Epithelial cell of esophagus (primary cell): ENCODE results near the gene SMC3.

ENCODE experiments used
- DNase-seq: peaks from one replicate; pipeline ENCODE4 v3.0.0; 2010; ENCODE audit warnings: low read depth
- H3K4me3 ChIP-seq: 2 replicates; pipeline ENCODE4 v1.5.1; 2011; ENCODE audit warnings: mild to moderate bottlenecking, low read length, control low read depth
- TF ChIP-seq, protein P1 (sequence below): IDR thresholded peaks from 2 replicates; pipeline ENCODE4 v1.5.1; 2011; ENCODE audit warnings: low read depth, mild to moderate bottlenecking, low read length, control low read depth, inconsistent platforms; ENCODE audit not compliant: insufficient read depth; ENCODE audit errors: missing control alignments

SMC3 gene

DNA sequence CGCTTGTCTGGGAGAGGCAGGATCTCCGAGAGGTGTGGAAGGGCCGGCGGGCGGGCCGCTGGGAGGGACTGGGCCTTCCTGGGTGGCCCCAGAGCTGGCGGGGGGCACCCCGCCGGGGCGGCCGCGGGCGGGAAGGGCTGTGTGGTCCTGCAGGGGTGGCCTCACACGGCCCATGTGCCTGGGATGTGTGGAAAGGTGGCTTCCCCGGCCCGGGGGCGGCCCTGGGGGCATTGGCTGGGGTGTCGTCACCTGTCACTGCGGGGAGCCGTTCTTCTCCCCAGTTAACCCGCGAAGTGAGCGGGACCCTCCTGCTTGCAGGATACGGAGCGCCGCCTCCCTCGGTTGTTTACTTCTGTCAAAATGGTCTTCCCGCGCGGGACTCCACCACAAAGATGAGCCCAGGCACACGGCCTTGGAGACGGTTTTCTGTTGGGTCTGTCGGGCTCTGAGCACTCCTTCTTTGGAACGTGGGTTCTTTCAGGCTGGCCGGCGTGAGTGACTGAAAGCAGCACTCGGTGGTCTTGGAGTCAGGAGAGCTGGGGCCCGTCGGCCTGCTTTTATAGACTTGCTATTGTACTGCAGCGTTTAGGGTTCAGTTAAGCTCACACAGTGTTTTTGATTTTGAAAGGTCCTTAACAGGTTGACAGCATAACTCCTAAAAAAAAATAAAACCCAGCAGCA lies 700 bp downstream of the SMC3 start:
- TF ChIP-seq, protein P1, sequence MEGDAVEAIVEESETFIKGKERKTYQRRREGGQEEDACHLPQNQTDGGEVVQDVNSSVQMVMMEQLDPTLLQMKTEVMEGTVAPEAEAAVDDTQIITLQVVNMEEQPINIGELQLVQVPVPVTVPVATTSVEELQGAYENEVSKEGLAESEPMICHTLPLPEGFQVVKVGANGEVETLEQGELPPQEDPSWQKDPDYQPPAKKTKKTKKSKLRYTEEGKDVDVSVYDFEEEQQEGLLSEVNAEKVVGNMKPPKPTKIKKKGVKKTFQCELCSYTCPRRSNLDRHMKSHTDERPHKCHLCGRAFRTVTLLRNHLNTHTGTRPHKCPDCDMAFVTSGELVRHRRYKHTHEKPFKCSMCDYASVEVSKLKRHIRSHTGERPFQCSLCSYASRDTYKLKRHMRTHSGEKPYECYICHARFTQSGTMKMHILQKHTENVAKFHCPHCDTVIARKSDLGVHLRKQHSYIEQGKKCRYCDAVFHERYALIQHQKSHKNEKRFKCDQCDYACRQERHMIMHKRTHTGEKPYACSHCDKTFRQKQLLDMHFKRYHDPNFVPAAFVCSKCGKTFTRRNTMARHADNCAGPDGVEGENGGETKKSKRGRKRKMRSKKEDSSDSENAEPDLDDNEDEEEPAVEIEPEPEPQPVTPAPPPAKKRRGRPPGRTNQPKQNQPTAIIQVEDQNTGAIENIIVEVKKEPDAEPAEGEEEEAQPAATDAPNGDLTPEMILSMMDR: no peak
- DNase-seq: peak; percentile 20
- peak overlapping the region; percentile 85 for H3K4me3 ChIP-seq

DNA sequence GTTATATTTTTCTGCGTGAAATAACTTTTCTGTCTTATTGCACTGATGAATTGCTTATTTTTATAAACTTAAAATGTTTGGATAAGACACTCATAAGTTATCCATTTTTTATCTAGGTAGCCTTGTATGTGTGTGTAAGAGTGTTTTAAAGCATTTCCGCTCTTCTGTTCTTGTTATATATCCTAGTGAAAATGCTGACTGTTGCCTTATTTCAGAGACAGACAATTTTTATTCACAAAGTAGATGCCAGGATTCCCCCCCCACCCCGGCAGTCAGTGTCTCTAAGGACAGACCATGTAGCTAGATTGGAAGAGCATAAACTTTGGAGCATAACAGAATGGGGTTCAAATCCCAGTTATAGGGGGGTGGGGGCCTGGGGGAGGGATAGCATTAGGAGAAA lies 1.6 kb downstream of the SMC3 start:
- H3K4me3 ChIP-seq: peak overlapping the region; percentile 85
- TF ChIP-seq, protein P1: no peak
- no peak for DNase-seq

DNA sequence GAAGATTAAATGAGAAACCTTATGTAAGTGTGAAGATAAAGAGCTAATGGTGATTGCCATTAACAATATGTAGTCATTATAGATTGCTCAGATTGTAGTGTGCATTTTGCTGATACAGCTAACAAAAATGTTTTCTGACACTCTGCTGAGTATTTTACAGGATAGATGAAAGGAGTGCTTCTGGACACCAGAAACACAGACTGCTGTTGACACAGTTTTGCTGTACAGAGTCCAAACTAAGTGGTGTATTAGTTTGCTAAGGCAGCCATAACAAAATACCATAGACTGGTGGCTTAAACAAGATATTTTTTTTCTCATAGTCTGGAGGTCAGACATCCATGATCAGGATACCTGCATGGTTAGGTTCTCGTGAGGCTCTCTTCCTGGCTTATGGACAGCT lies 2.2 kb downstream of the SMC3 start:
- no peak for DNase-seq
- TF ChIP-seq, protein P1: no peak
- no peak overlapping the region for H3K4me3 ChIP-seq

DNA sequence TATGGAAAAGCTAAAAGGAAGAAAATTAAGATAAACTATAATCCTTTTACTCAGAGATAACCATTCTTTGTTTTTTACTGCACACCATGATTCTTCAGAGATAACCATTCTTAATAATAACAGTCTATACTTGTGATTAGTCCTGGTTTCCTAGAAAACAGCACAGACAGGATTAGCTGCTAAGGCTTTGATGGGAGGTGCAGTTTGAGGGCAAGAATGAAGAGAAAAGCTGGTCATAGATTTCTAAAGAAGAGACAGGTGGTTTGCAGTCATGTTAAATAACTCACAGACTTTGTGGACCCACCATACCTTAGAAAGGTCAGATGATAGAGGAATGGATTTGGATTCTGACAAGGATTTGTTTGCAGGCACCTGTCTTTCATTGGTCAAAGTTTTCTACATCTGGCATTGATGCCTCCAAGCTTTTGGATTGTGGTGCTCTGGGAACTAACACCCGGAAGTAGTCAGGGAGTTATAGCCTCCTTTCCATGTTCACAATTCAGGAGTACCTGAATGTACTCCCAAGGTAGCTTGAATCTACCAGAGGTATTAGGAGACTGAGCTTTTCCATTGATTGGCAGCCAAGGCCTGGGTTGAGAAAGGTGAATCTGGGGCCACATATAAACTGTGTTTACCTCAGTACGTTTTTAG lies 3.7 kb downstream of the SMC3 start:
- TF ChIP-seq, protein P1: no peak
- no peak overlapping the region for H3K4me3 ChIP-seq
- no peak for DNase-seq

DNA sequence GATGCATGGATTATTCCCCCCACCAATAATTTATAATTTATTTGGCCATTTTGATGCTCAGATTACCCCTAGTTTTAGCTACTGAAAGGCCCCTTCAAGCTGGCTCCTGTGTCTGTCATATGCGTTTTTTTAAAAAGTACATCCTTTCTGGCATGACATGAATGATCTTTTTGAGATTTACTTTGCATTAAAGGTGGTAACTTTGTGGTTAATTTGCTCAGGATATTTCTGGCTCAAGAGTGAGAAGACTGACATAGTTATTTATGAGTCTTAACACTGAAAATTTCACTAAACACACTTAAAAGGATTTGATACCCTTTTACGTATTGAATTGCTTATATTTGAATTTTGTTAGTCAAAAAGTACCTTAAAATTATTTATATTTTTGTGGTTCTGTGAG lies 5.4 kb downstream of the SMC3 start:
- TF ChIP-seq, protein P1: no peak
- H3K4me3 ChIP-seq: no peak overlapping the region
- no peak for DNase-seq

DNA sequence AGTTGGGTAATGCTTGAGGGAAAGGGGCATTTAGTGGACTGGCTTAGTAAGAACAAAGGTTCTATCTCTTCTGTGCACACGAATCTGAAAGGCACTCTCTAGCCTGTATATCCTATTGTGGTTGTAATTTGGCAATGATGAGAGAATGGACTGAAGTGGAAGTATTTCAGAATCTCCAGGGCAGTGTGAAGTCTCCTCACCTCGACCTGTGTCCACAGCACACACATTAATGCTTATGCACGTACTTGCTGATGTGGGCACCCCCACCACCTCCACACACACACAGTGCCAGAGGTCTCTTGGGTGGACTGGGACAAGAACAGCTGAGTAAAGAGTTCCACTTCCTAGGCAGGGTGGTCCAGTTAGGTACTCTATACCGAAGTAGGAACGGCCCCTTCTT lies 6.9 kb downstream of the SMC3 start:
- H3K4me3 ChIP-seq: no peak overlapping the region
- TF ChIP-seq, protein P1: no peak
- DNase-seq: no peak

GRCh38 chr10:110576220-110576619 lies 8.7 kb downstream of the SMC3 start:
- TF ChIP-seq, protein P1: no peak
- peak; percentile 82 for DNase-seq

More at GRCh38 chr10:110576220-110576619, 8.7 kb downstream of the SMC3 start:
- no peak overlapping the region for H3K4me3 ChIP-seq
